Esophagus squamous epithelium (tissue), 5 donors: ENCODE measurements around the gene OR10G6. TPM values are rescaled to one million over a fixed set of nuclear protein-coding genes. Genes with fewer than 3 reads are reported as not detected.

Experiments used
- DNase-seq: peaks from one replicate; lab custom pipeline; 2025; lab: John Stamatoyannopoulos, UW
- H3K27ac ChIP-seq, 4 donors: fragments of 200-600 bp; sonication (generic); one replicate each; pipeline ENCODE4 v1.5.1; 2016 to 2019; ENCODE audit warnings: mild to moderate bottlenecking in 1 of 4
- H3K27me3 ChIP-seq, 4 donors: fragments of 200-600 bp; sonication (generic); 1 replicate in 3 of 4; 2 replicates in 1 of 4; pipeline versions ENCODE4 v1.5.1 to v1.6.0; 2017 to 2021; ENCODE audit warnings: antibody characterized with exemption in 1 of 4
- H3K36me3 ChIP-seq, 3 donors: fragments of 200-600 bp; sonication (generic); one replicate each; pipeline ENCODE4 v1.5.1; 2016 to 2019
- H3K4me1 ChIP-seq, 3 donors: fragments of 200-600 bp; sonication (generic); one replicate each; pipeline ENCODE4 v1.5.1; 2017 to 2019
- H3K4me3 ChIP-seq, 4 donors: fragments of 200-600 bp; sonication (generic); 1 replicate in 3 of 4; 2 replicates in 1 of 4; pipeline ENCODE4 v1.5.1; 2016 to 2019; ENCODE audit warnings: mild to moderate bottlenecking in 2 of 4, moderate library complexity in 1 of 4
- H3K9me3 ChIP-seq, 3 donors: fragments of 200-600 bp; sonication (generic); one replicate each; pipeline ENCODE4 v1.5.1; 2016 to 2019
- POLR2A ChIP-seq, 4 donors: fragments of 450-650 bp; IDR thresholded peaks; one replicate each; pipeline ENCODE4 v1.6.1; 2017; ENCODE audit warnings: antibody characterized with exemption in 4 of 4, mild to moderate bottlenecking in 4 of 4, moderate library complexity in 3 of 4
- WGBS, 2 donors: methylation state at CpG; one replicate each; pipeline ENCODE4 v1.1.5; 2018; 5-methylcytosine and 5-hydroxymethylcytosine counted together
- intact Hi-C: fragments of 100-400 bp; cut with DNase I; formaldehyde crosslinking; loops from one replicate; pipeline ENCODE4 v1.15.0; 2022
- total RNA-seq, 4 donors: library from RNA; depleted of rRNA; stranded (reverse); fragments of >200 nt; gene quantifications; one replicate each; pipeline ENCODE4 v1.1.0, GENCODE V29; 2016
- TF ChIP-seq, protein P1 (sequence below), 6 experiments: fragments of 450-650 bp in 4 of 6; fragments of 200-600 bp in 2 of 6; sonication (generic) in 2 of 6; IDR thresholded peaks; one replicate each; pipeline ENCODE4 v1.5.1; 2016 to 2019; ENCODE audit warnings: antibody characterized with exemption in 6 of 6, mild to moderate bottlenecking in 4 of 6, moderate library complexity in 4 of 6
- donor health status: DM: yes; HTN: yes; CAD: no.

OR10G6 gene
- total RNA-seq, 4 donors from 2014 or later = not detected

DNA sequence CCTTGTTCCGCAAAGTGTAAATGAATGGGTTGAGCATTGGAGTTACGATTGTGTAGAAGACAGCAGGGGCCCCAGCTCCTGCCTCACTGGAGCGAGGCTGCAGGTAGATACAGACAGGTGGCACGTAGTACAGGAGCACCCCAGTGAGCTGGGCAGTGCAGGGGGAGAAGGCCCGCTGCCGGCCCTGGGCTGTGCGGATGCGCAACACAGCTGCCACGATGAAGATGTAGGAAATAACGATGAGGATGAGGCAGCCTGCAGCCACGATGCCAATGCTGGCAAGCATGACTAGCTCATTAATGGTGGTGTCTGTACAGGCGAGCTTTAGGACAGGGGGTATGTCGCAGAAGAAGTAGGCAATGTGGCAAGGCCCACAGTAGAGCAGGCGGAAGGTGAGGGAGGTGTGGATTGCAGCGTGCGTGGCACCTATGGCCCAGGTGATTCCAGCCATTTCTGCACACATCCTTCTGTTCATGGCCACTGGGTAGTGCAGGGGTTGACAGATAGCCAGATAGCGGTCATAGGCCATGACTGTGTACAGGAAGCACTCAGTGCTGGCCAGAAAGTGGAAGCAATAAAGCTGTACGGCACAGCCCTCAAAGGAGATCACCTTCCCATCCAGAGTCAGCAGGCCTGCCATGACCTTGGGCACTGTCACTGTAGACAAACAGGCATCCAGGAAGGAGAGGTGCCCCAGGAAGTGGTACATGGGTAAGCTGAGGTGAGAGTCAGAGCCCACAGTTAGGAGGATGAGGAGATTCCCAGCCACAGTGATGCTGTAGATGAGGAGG lies 18.0 kb downstream of the OR10G6 start:
- DNase-seq = no peak
- no peak overlapping the region for H3K27ac ChIP-seq
- no peak for TF ChIP-seq POLR2A (IDR thresholded peaks at IDR 0.05)
- TF ChIP-seq, protein P1, sequence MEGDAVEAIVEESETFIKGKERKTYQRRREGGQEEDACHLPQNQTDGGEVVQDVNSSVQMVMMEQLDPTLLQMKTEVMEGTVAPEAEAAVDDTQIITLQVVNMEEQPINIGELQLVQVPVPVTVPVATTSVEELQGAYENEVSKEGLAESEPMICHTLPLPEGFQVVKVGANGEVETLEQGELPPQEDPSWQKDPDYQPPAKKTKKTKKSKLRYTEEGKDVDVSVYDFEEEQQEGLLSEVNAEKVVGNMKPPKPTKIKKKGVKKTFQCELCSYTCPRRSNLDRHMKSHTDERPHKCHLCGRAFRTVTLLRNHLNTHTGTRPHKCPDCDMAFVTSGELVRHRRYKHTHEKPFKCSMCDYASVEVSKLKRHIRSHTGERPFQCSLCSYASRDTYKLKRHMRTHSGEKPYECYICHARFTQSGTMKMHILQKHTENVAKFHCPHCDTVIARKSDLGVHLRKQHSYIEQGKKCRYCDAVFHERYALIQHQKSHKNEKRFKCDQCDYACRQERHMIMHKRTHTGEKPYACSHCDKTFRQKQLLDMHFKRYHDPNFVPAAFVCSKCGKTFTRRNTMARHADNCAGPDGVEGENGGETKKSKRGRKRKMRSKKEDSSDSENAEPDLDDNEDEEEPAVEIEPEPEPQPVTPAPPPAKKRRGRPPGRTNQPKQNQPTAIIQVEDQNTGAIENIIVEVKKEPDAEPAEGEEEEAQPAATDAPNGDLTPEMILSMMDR (IDR thresholded peaks at IDR 0.05) = no peak
- H3K9me3 ChIP-seq = peaks cover 0 to 10% (median 4%) of the 10 kb centered on the region in 3 donors
- no peaks in the 10 kb centered on the region for H3K36me3 ChIP-seq
- intact Hi-C loops = no loop called here
- WGBS, 2 donors = 78 to 83% methylated on average over 16 to 18 of the region's 18 CpGs
- no peaks in the 10 kb centered on the region for H3K27me3 ChIP-seq
- H3K4me1 ChIP-seq = no peaks in the 10 kb centered on the region
- H3K4me3 ChIP-seq = no peak overlapping the region

DNA sequence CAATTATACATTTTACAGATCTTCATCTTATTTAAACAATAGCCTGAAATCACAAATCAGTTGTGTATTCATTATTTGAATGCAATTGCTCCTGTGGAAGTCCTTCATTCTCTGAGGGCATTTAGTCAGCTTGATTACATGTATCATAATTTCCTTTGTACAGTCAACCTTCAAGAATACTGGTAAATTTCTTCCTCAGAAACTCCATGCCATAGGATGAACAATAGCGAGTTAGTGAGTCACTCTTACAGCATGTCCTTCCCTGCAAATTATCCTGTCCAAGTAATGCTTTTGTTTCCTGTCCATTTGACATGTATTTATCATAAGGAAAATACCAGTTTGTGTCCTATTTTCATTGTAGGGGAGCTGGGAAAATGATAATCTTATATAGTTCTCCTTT lies 21.1 kb downstream of the OR10G6 start:
- WGBS, 2 donors = 24 to 31% methylated on average over 1 of the region's 1 CpG
- intact Hi-C loops = no loop called here

DNA sequence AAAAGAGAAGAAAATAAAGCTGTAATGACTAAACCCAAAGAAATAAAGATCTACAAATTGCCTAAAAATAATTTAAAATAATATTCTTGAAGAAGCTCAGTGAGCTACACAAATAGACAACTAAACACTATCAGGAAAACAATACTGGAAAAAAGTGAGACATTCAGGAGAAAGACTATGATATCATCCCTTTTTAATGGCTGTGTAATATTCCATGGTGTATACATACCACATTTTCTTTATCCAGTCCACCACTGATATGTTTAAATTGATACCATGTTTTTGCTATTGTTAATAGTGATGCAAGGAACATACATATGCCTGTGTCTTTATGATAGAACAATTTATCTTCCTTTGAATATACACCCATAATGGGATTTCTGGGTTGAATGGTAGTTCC lies 38.2 kb downstream of the OR10G6 start:
- no peak for DNase-seq
- intact Hi-C loops = no loop called here
- Histone ChIP-seq H3K36me3 (no peaks in the 10 kb centered on the region), H3K4me3 (no peak overlapping the region), H3K27me3 (no peaks in the 10 kb centered on the region), H3K9me3 (peaks cover 0 to 5% (median 0%) of the 10 kb centered on the region in 3 donors), H3K27ac (no peak overlapping the region), H3K4me1 (no peaks in the 10 kb centered on the region)
- TF ChIP-seq, protein P1 (IDR thresholded peaks at IDR 0.05) = no peak
- TF ChIP-seq POLR2A (IDR thresholded peaks at IDR 0.05) = no peak

More for the DNA sequence above, 21.1 kb downstream of the OR10G6 start:
- TF ChIP-seq, protein P1 (IDR thresholded peaks at IDR 0.05) = no peak
- no peak for TF ChIP-seq POLR2A (IDR thresholded peaks at IDR 0.05)
- no peaks in the 10 kb centered on the region for H3K36me3 ChIP-seq
- H3K27me3 ChIP-seq = no peaks in the 10 kb centered on the region
- no peak overlapping the region for H3K27ac ChIP-seq
- no peaks in the 10 kb centered on the region for H3K9me3 ChIP-seq
- no peak overlapping the region for H3K4me3 ChIP-seq
- H3K4me1 ChIP-seq = no peaks in the 10 kb centered on the region
- no peak for DNase-seq

DNA sequence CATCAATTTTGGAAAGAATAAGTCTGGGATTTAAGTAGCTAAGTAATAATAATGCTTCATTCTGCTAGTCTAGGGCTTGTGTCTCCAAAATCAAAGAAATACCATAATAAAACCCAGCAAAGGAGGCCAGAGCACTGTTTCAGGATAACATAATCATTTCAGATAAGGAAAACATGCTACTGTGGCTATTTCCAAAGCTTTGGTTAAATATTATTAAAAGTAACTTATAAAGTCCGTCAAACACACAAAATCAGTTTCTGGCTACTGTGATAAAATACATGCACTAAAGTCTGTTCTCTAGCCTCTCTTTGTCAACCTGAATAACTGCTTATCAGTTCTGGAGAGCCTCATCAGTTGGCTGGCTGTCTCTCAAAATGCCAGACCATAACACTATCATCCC lies 49.8 kb downstream of the OR10G6 start:
- H3K4me3 ChIP-seq = no peak overlapping the region
- 33 to 55% methylated on average over 1 of the region's 1 CpG for WGBS, 2 donors
- H3K36me3 ChIP-seq = no peaks in the 10 kb centered on the region
- DNase-seq = no peak
- intact Hi-C loops = no loop called here
- no peak overlapping the region for H3K27ac ChIP-seq
- H3K4me1 ChIP-seq = no peaks in the 10 kb centered on the region
- TF ChIP-seq, protein P1 (IDR thresholded peaks at IDR 0.05) = no peak
- H3K27me3 ChIP-seq = no peaks in the 10 kb centered on the region
- no peaks in the 10 kb centered on the region for H3K9me3 ChIP-seq

Other genes starting within 250 kb of the OR10G6 start
- gene OR6X1, start 240.6 kb downstream of the OR10G6 start, total RNA-seq = not detected
- gene OR6M1, start 188.8 kb downstream of the OR10G6 start, total RNA-seq = not detected
- gene TMEM225, start 109.5 kb downstream of the OR10G6 start, total RNA-seq = not detected
- gene OR8D4, start 93.0 kb downstream of the OR10G6 start, total RNA-seq = not detected
- gene OR4D5, start 55.5 kb downstream of the OR10G6 start, total RNA-seq = not detected
- not detected for gene OR6T1, start 51.3 kb downstream of the OR10G6 start, total RNA-seq
- not detected for gene OR10S1, start 17.4 kb downstream of the OR10G6 start, total RNA-seq
- not detected for gene OR10G4, start 17.8 kb upstream of the OR10G6 start, total RNA-seq
- not detected for gene OR10G9, start 27.9 kb upstream of the OR10G6 start, total RNA-seq
- not detected for gene OR10G8, start 31.6 kb upstream of the OR10G6 start, total RNA-seq
- gene OR10G7, start 46.2 kb upstream of the OR10G6 start, total RNA-seq = not detected
- gene VWA5A, start 120.3 kb upstream of the OR10G6 start, total RNA-seq = 10 to 100 TPM in 2 of 4 donors, 1 to 10 TPM in 2; 2.7 to 19.8 (median 12.1) TPM
- gene OR10D3, start 188.2 kb upstream of the OR10G6 start, total RNA-seq = not detected
- gene OR8G1, start 245.9 kb upstream of the OR10G6 start, total RNA-seq = not detected